GM21390 (cell line): Measurements from ENCODE around the gene RYR3.
"Not testable (repeated sequence)": the region's sequence is repeated elsewhere in the genome, so short reads cannot be mapped to it uniquely, and the experiment has no call there.

ENCODE experiments used
- ATAC-seq: cut with Tn5 transposase; IDR thresholded peaks from one replicate; pipeline ENCODE4 v1.9.1; 2021; ENCODE audit not compliant: unreplicated experiment

Gene RYR3

GRCh38 chr15:33565094-33565493 lies 254.3 kb downstream of the RYR3 start:
- no peak for ATAC-seq

DNA sequence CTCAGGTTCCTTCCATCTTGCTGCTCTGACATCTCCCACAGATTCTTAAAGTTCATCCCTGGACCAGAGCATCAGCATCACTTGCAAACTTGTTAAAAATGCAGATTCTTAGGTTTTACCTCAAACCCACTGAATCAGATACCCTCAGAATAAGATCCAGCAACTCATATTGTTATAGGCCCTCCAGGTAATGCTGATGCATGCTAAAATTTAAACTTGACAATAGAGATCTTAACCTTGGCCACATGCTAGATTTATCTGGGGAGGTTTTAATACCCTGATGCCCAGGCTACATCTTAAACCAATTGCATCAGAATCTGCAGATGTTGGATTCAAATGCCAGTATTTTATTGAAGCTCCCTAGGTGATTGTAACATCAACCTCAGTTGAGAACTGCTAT lies 256.9 kb downstream of the RYR3 start:
- ATAC-seq = no peak

DNA sequence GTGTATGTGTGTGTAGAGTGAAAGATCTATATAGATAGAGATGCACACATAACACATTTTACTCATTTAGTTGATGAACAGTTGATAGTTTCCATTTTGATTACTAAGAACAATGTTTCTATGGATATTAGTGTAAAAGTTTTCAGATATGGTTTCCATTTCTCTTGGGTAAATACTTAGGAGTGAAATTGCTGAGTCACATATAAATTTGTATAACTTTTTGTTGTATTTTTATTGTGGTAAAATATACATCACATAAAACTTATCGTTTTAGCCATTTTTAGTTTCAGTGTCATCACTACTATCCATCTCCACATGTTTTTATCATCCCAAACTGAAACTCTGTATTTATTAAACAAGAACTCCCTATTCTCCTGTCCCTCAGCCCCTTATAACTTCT lies 258.3 kb downstream of the RYR3 start:
- ATAC-seq = no peak

DNA sequence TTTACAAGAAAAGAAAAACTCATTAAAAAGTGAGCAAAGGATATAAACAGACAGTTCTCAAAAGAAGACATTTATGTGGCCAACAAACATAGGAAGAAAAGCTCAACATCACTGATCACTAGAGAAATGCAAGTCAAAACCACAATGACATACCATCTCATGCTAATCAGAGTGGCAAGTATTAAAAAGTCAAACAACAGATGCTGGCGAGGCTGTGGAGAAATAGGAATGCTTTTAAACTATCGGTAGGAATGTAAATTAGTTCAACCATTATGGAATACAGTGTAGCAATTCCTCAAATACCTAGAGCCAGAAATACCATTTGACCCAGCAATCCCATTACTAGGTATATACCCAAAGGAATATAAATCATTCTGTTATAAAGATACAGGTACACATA lies 267.1 kb downstream of the RYR3 start:
- not testable (repeated sequence) for ATAC-seq

DNA sequence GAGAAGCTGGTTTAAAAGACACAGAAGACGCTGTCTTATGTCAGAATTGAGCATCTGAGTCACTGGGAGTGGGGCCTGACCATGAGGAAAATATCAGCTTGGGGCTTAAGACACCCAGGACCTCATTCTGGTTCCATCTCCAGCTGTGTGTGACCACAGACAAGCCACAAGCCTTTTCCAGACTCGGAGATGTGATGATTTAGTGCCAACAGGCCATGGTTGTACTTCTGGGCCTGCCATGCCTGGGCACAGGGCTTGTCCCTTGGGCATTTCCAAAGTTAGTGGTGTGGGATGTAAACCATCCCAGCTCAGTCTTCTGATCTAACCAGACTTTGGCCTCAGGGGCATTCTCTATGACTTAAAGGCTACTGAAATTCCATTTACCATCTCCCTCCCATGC lies 269.8 kb downstream of the RYR3 start:
- no peak for ATAC-seq

DNA sequence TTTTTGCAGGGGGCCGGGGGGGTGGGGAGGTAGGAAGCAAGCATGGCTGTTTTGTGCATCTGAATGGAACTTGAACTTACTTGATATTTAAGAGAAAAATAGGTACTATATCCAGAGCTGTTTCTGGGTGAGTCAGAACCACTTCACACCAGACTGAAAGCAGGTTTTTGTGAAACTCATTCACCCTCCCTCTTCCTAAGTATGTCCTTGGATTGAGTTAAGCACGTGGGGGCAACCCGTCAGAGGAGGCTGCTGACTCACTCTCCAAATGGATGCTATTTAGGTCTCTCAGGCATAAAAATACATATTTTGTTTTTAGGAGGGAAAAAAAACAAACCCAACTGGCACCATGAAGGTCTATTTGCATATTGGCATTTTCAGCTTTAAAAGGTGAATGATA lies 270.3 kb downstream of the RYR3 start:
- ATAC-seq = no peak

DNA sequence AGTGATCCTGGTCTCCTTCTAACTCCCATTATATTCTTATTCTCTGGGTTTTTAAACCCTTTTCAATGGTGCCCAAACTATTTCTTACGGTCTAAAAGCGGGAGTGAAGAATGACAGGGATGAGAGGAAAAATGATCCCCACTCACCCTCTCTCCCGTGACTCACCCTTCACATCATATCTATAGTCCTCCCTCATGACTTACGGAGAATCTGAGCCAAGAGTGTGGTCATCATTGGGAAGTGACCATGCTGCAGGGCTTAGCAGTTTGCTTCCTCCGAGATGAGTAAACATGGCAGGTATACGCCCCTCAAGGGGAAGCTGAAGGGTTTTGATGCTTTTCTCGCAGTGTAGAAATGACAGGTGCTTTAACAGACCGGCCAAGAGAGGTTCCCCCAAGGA lies 274.0 kb downstream of the RYR3 start:
- ATAC-seq = no peak

- ATAC-seq = no peak
These were observed 276.3 kb downstream of the RYR3 start for GRCh38 chr15:33586786-33587697.

DNA sequence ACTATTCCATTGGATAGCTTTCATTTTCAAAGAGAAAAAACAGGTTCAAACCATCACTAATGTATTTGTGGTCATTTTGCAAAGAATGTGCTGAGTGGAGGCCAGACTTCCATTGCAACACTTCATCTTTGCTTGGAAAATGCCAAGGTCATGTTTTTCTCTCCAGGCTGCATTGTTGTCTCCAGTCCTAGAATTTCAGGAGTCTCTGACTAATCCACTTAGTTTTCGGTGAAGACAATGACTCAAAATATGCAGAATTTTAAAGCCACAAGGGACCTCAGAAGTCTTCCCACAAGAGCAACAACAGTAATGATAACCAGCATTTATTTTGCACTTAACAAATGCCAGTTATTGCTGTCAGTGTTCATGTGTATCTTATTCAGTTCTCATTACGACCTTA lies 277.0 kb downstream of the RYR3 start:
- no peak for ATAC-seq

- no peak for ATAC-seq
These were observed 282.1 kb downstream of the RYR3 start for GRCh38 chr15:33592864-33593263.

GRCh38 chr15:33598382-33598781 lies 287.6 kb downstream of the RYR3 start:
- ATAC-seq = not testable (repeated sequence)

DNA sequence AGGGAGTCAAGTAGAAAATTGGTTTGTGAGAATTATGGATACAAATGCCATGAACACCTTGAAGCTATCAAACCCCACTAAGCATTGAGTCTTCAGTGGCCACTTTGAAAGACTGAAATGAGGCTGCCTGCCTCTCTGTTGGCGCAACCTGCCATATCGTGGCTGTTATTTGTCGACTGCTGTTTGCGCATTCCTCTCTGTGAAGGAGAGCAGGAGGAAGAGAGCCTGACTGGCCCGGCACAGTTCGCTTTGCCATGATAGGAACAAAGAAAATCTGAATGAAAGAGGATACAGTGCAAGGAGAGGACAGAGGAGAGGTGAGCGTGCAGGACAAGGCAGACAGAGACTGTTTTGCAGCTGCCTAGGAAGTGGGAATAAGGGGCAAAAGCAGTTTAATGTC lies 289.4 kb downstream of the RYR3 start:
- no peak for ATAC-seq

GRCh38 chr15:33601461-33601860 lies 290.7 kb downstream of the RYR3 start:
- ATAC-seq = no peak

DNA sequence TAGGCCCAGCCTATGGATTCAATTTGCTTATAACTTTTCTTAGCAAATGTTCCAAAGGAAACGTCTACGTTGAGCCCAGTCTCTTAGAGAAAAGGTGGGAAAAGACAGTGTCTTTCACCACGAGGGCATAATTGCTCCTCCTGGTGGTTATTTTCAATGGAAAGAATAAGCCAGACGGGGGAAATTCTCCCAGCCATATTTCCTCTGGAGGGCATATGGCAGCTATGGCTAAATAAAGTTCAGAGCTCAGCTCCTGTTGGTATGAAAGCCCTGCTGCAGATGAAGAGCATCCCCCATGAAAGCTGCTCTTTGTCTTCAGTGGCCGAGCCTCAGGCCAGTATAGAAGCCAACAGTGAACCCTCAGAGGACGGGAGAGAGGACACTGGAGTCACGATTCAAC lies 297.9 kb downstream of the RYR3 start:
- no peak for ATAC-seq

GRCh38 chr15:33612721-33613304 lies 302.0 kb downstream of the RYR3 start:
- ATAC-seq = no peak

DNA sequence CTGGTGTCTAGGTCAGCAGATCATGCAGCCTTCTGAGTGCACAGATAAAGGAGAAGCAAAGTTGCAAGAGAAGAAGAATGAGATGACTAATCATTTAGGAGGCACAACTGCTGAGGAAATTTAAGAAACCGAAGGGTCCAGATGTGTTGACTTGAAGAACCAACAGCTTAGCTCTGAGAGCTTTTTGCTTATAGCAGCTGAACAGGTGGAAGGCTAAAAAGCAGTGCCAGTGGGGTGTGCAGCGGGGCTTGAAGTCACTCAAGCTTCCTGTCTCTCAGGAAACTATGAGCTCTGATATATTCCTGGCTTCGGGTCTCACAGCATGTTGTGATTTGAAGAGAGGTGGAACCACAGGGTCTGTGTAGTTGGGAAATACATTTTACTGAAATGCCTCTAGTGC lies 305.7 kb downstream of the RYR3 start:
- ATAC-seq = no peak

DNA sequence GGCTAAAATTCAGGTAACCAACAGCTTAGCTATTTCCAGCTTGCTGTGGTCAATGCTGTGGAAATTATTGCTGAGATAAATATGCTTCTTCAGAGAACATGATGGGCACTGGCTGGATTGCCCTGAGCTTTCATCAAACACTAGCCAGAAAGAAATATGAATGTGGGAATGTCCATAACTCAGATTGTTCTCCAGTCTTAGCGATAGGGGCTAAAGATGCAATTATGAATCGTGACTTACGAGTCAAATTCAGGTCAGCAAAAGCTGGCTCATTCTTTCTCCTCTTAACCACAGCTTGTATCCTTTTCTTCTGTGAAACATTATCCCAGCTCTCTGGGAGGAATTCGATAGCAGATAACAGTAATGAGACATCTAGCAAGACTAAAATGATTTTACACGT lies 307.6 kb downstream of the RYR3 start:
- no peak for ATAC-seq

DNA sequence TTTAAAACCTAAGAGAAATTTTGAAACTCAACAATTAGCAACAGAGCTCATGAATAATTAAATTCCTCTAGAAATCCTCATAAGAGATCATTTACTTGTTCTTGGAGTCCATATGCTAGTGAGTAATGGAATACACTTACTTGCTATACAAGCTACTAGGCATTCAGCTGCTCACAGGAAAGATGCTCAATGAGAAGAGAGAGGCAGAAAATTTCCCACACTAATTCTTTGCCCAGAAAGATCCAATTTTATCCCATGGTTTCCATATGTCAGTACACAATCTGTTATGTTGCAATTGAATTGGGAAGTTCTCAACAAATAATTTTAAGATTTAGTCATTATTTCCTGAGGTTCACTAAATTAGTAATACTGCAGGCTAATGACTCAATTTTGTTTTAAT lies 310.4 kb downstream of the RYR3 start:
- ATAC-seq = no peak

- no peak for ATAC-seq
These were observed 312.2 kb downstream of the RYR3 start for GRCh38 chr15:33623010-33623409.

DNA sequence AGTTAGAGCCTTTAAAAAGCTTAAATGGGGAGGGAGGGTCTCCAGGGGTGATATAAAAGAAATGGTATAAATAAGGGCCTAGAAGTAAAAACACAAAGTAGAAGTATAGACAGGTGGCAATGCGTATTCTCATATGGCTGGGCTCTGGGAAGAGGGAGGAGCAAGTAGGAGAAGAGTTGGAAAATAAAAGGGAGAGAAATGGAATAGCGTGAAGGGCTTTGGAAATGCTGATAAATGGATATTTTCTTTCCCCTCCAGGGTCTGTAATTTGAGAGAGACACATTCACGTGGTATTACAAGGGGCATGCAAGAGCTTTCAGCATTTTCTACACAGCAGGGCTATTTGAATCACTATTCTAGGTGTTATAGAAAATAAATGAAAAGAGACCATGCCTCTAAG lies 313.7 kb downstream of the RYR3 start:
- ATAC-seq = no peak

DNA sequence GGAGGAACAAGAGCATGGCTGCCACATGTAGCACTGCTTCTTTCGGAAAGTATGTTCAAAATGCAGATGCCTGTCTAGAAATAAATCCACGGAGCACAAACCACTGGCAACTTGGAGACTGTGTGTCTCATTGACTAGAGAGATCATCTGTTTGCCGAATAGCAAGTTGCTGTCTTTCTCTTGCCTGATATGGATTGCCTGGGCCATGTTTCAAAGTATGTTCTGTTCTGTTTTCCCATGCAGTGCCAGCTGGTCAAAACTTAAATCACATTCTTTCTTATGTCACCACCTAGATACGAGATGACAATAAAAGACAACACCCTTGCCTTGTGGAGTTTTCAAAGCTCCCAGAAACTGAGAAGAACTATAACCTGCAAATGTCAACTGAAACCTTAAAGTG lies 318.9 kb downstream of the RYR3 start:
- ATAC-seq = no peak

DNA sequence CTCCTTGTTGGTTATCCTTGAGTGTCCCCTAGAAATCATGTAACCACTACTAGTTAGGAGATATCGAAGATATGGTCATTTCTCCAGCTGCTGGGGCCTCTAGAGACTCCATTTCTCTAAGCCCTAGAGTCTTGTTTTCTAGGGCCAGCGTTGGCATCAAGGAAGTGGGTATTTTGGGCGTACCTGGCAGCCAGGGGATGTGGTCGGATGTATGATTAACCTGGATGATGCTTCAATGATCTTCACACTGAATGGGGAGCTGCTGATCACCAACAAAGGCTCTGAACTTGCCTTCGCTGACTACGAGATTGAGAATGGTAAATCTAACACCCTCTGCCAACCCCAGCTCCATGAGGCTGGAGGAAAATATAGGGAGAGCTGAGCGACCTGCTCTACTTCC lies 325.5 kb downstream of the RYR3 start:
- no peak for ATAC-seq

GRCh38 chr15:33636958-33637357 lies 326.2 kb downstream of the RYR3 start:
- no peak for ATAC-seq
